Measurements from ENCODE around the gene OR51E1.
A peak's percentile ranks its signal among the peaks of the same experiment; 100 is the strongest.

OR51E1 gene

GRCh38 chr11:4610258-4610935 is 33.4 kb upstream of the OR51E1 start:
- no peak for DNase-seq
- TF ChIP-seq CTCF (IDR thresholded peaks at IDR 0.05; ENCODE audit: low read depth, low read length): no peak
- H3K4me3 ChIP-seq (ENCODE audit: low read depth, low read length): no peak overlapping the region
- H3K9me3 ChIP-seq (ENCODE audit: severe bottlenecking): peaks cover 8% of the 10 kb centered on the region
- peaks cover 13% of the 10 kb centered on the region for H3K27me3 ChIP-seq (ENCODE audit: insufficient read depth, low read depth, severe bottlenecking)
- no peaks in the 10 kb centered on the region for H3K36me3 ChIP-seq
- no peak overlapping the region for H3K27ac ChIP-seq

GRCh38 chr11:4611986-4612385 is 31.8 kb upstream of the OR51E1 start:
- no peak for DNase-seq
- Histone ChIP-seq H3K9me3 (ENCODE audit: severe bottlenecking) (peaks cover 8% of the 10 kb centered on the region), H3K27me3 (ENCODE audit: insufficient read depth, low read depth, severe bottlenecking) (peaks cover 20% of the 10 kb centered on the region), H3K27ac (no peak overlapping the region), H3K36me3 (no peaks in the 10 kb centered on the region), H3K4me3 (ENCODE audit: low read depth, low read length) (no peak overlapping the region)
- no peak for TF ChIP-seq CTCF (IDR thresholded peaks at IDR 0.05; ENCODE audit: low read depth, low read length)

GRCh38 chr11:4615856-4616444 is 27.8 kb upstream of the OR51E1 start:
- Histone ChIP-seq H3K36me3 (no peaks in the 10 kb centered on the region), H3K4me3 (ENCODE audit: low read depth, low read length) (no peak overlapping the region), H3K27ac (no peak overlapping the region), H3K27me3 (ENCODE audit: insufficient read depth, low read depth, severe bottlenecking) (peaks cover 28% of the 10 kb centered on the region), H3K9me3 (ENCODE audit: severe bottlenecking) (peaks cover 6% of the 10 kb centered on the region)
- TF ChIP-seq CTCF (IDR thresholded peaks at IDR 0.05; ENCODE audit: low read depth, low read length): no peak
- no peak for DNase-seq

- Histone ChIP-seq H3K36me3 (no peaks in the 10 kb centered on the region), H3K4me3 (ENCODE audit: low read depth, low read length) (no peak overlapping the region), H3K27ac (no peak overlapping the region), H3K9me3 (ENCODE audit: severe bottlenecking) (peaks cover 6% of the 10 kb centered on the region), H3K27me3 (ENCODE audit: insufficient read depth, low read depth, severe bottlenecking) (peaks cover 21% of the 10 kb centered on the region)
- no peak for DNase-seq
- TF ChIP-seq CTCF (IDR thresholded peaks at IDR 0.05; ENCODE audit: low read depth, low read length): no peak
These were observed 24.3 kb upstream of the OR51E1 start for GRCh38 chr11:4619514-4619913.

- Histone ChIP-seq H3K27me3 (ENCODE audit: insufficient read depth, low read depth, severe bottlenecking) (peaks cover 31% of the 10 kb centered on the region), H3K36me3 (no peaks in the 10 kb centered on the region), H3K27ac (no peak overlapping the region), H3K9me3 (ENCODE audit: severe bottlenecking) (no peaks in the 10 kb centered on the region), H3K4me3 (ENCODE audit: low read depth, low read length) (no peak overlapping the region)
- DNase-seq: peak; percentile 74
- TF ChIP-seq CTCF (IDR thresholded peaks at IDR 0.05; ENCODE audit: low read depth, low read length): peak; percentile 76
These were observed 17.3 kb upstream of the OR51E1 start for GRCh38 chr11:4626207-4627099.

Measured in WERI-Rb-1 (cell line).